ENCODE results near the gene DUSP16.

DNA sequence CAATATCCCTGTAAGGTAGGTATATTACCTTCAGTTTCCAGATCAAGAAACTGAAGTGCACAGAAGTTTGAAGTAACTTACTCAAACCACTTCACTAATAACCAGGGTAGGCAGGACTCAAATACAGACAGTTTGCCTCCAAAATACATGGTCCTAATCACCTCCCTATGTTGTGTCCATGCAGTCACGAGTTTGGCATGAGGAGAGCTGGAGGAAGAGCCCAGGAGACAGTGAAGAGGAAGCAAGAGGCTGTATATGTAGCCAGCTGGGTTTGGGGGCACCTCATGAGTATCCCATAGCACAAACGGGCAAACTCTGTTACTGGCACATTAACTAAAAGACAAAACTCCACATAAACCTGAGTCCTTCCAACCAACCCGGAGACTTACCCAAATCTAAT, 79.2 kb downstream of the DUSP16 start:
- TF ChIP-seq POLR2AphosphoS5 (IDR thresholded peaks at IDR 0.05; ENCODE audit: low read depth) (no peak), EZH2 (IDR thresholded peaks at IDR 0.05; ENCODE audit: low read depth, unreplicated experiment) (no peak), EZH2phosphoT487 (IDR thresholded peaks at IDR 0.05; ENCODE audit: unreplicated experiment) (no peak), STAT1 (IDR thresholded peaks at IDR 0.05; ENCODE audit: unreplicated experiment) (no peak), JUNB (IDR thresholded peaks at IDR 0.05; ENCODE audit: unreplicated experiment) (no peak), ZNF114 (CRISPR knock-in tag; IDR thresholded peaks at IDR 0.05) (no peak), CREB1 (CRISPR knock-in tag; IDR thresholded peaks at IDR 0.05; ENCODE audit: low read depth) (no peak), ZNF331 (CRISPR knock-in tag; IDR thresholded peaks at IDR 0.05; ENCODE audit: low read depth) (no peak)
- TF ChIP-seq, protein P1, sequence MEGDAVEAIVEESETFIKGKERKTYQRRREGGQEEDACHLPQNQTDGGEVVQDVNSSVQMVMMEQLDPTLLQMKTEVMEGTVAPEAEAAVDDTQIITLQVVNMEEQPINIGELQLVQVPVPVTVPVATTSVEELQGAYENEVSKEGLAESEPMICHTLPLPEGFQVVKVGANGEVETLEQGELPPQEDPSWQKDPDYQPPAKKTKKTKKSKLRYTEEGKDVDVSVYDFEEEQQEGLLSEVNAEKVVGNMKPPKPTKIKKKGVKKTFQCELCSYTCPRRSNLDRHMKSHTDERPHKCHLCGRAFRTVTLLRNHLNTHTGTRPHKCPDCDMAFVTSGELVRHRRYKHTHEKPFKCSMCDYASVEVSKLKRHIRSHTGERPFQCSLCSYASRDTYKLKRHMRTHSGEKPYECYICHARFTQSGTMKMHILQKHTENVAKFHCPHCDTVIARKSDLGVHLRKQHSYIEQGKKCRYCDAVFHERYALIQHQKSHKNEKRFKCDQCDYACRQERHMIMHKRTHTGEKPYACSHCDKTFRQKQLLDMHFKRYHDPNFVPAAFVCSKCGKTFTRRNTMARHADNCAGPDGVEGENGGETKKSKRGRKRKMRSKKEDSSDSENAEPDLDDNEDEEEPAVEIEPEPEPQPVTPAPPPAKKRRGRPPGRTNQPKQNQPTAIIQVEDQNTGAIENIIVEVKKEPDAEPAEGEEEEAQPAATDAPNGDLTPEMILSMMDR (conservative IDR thresholded peaks at IDR 0.05; ENCODE audit: low read depth in 2 of 2) = no peak
- TF ChIP-seq, protein P2, sequence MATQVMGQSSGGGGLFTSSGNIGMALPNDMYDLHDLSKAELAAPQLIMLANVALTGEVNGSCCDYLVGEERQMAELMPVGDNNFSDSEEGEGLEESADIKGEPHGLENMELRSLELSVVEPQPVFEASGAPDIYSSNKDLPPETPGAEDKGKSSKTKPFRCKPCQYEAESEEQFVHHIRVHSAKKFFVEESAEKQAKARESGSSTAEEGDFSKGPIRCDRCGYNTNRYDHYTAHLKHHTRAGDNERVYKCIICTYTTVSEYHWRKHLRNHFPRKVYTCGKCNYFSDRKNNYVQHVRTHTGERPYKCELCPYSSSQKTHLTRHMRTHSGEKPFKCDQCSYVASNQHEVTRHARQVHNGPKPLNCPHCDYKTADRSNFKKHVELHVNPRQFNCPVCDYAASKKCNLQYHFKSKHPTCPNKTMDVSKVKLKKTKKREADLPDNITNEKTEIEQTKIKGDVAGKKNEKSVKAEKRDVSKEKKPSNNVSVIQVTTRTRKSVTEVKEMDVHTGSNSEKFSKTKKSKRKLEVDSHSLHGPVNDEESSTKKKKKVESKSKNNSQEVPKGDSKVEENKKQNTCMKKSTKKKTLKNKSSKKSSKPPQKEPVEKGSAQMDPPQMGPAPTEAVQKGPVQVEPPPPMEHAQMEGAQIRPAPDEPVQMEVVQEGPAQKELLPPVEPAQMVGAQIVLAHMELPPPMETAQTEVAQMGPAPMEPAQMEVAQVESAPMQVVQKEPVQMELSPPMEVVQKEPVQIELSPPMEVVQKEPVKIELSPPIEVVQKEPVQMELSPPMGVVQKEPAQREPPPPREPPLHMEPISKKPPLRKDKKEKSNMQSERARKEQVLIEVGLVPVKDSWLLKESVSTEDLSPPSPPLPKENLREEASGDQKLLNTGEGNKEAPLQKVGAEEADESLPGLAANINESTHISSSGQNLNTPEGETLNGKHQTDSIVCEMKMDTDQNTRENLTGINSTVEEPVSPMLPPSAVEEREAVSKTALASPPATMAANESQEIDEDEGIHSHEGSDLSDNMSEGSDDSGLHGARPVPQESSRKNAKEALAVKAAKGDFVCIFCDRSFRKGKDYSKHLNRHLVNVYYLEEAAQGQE (IDR thresholded peaks at IDR 0.05; ENCODE audit: unreplicated experiment) = no peak
- TF ChIP-seq, protein P3, sequence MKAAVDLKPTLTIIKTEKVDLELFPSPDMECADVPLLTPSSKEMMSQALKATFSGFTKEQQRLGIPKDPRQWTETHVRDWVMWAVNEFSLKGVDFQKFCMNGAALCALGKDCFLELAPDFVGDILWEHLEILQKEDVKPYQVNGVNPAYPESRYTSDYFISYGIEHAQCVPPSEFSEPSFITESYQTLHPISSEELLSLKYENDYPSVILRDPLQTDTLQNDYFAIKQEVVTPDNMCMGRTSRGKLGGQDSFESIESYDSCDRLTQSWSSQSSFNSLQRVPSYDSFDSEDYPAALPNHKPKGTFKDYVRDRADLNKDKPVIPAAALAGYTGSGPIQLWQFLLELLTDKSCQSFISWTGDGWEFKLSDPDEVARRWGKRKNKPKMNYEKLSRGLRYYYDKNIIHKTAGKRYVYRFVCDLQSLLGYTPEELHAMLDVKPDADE (IDR thresholded peaks at IDR 0.05) = no peak
- TF ChIP-seq, protein P4, sequence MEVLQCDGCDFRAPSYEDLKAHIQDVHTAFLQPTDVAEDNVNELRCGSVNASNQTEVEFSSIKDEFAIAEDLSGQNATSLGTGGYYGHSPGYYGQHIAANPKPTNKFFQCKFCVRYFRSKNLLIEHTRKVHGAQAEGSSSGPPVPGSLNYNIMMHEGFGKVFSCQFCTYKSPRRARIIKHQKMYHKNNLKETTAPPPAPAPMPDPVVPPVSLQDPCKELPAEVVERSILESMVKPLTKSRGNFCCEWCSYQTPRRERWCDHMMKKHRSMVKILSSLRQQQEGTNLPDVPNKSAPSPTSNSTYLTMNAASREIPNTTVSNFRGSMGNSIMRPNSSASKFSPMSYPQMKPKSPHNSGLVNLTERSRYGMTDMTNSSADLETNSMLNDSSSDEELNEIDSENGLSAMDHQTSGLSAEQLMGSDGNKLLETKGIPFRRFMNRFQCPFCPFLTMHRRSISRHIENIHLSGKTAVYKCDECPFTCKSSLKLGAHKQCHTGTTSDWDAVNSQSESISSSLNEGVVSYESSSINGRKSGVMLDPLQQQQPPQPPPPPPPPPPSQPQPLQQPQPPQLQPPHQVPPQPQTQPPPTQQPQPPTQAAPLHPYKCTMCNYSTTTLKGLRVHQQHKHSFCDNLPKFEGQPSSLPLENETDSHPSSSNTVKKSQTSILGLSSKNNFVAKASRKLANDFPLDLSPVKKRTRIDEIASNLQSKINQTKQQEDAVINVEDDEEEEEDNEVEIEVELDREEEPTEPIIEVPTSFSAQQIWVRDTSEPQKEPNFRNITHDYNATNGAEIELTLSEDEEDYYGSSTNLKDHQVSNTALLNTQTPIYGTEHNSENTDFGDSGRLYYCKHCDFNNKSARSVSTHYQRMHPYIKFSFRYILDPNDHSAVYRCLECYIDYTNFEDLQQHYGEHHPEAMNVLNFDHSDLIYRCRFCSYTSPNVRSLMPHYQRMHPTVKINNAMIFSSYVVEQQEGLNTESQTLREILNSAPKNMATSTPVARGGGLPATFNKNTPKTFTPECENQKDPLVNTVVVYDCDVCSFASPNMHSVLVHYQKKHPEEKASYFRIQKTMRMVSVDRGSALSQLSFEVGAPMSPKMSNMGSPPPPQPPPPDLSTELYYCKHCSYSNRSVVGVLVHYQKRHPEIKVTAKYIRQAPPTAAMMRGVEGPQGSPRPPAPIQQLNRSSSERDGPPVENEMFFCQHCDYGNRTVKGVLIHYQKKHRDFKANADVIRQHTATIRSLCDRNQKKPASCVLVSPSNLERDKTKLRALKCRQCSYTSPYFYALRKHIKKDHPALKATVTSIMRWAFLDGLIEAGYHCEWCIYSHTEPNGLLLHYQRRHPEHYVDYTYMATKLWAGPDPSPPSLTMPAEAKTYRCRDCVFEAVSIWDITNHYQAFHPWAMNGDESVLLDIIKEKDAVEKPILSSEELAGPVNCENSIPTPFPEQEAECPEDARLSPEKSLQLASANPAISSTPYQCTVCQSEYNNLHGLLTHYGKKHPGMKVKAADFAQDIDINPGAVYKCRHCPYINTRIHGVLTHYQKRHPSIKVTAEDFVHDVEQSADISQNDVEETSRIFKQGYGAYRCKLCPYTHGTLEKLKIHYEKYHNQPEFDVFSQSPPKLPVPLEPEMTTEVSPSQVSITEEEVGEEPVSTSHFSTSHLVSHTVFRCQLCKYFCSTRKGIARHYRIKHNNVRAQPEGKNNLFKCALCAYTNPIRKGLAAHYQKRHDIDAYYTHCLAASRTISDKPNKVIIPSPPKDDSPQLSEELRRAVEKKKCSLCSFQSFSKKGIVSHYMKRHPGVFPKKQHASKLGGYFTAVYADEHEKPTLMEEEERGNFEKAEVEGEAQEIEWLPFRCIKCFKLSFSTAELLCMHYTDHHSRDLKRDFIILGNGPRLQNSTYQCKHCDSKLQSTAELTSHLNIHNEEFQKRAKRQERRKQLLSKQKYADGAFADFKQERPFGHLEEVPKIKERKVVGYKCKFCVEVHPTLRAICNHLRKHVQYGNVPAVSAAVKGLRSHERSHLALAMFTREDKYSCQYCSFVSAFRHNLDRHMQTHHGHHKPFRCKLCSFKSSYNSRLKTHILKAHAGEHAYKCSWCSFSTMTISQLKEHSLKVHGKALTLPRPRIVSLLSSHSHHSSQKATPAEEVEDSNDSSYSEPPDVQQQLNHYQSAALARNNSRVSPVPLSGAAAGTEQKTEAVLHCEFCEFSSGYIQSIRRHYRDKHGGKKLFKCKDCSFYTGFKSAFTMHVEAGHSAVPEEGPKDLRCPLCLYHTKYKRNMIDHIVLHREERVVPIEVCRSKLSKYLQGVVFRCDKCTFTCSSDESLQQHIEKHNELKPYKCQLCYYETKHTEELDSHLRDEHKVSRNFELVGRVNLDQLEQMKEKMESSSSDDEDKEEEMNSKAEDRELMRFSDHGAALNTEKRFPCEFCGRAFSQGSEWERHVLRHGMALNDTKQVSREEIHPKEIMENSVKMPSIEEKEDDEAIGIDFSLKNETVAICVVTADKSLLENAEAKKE (CRISPR knock-in tag; IDR thresholded peaks at IDR 0.05) = no peak

All from GM23338 (cell line).